Activated CD8-positive, alpha-beta memory T cell treated with anti-CD3 and anti-CD28 coated beads, Interleukin-2, amount 50 U/mL, for 1 hour (primary cell): ENCODE data around the gene IMPDH2.
"Not testable (repeated sequence)": the region's sequence is repeated elsewhere in the genome, so short reads cannot be mapped to it uniquely, and the experiment has no call there.

Experiments used
- DNase-seq: peaks from one replicate; pipeline ENCODE4 v3.0.0-alpha.2; 2020; ENCODE audit errors: extremely low read depth

The IMPDH2 gene

GRCh38 chr3:49021813-49022687 is 7.1 kb downstream of the IMPDH2 start, which contains the start of gene NDUFAF3:
NDUFAF3 (plus strand) TSS chr3:49022121; CDS start chr3:49022145, 24 bp downstream.
- peak; percentile 64 for DNase-seq

DNA sequence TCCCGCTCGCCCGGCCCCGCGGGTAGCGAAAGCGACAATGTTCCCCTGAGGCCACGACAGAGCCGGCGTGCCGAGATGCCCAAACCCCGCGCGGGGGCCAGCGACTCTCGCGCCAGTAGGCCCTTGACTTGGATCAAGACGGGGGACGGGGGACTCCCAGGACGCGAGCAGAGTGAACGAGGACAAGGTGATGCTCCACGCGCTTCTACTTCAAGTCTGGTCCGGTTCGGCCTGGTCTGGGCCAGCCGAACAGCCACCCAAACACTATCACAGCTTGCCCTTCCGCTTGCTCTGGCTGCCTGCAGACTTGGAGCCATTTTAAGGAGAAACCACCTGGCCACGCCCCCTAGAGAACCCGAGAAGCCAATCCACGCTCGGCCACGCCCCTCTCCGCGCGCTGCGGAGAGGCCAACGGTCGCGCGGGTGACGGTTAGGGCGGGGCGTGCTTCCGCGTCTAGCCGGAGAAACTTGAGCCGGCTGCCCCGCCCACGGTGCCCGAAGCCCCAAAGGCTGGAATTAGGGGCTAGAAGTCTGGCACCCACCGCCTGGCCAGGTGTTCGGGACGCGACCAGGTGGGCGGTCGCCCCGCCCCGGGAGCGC is 7.9 kb downstream of the IMPDH2 start:
- peak; percentile 97 for DNase-seq

DNA sequence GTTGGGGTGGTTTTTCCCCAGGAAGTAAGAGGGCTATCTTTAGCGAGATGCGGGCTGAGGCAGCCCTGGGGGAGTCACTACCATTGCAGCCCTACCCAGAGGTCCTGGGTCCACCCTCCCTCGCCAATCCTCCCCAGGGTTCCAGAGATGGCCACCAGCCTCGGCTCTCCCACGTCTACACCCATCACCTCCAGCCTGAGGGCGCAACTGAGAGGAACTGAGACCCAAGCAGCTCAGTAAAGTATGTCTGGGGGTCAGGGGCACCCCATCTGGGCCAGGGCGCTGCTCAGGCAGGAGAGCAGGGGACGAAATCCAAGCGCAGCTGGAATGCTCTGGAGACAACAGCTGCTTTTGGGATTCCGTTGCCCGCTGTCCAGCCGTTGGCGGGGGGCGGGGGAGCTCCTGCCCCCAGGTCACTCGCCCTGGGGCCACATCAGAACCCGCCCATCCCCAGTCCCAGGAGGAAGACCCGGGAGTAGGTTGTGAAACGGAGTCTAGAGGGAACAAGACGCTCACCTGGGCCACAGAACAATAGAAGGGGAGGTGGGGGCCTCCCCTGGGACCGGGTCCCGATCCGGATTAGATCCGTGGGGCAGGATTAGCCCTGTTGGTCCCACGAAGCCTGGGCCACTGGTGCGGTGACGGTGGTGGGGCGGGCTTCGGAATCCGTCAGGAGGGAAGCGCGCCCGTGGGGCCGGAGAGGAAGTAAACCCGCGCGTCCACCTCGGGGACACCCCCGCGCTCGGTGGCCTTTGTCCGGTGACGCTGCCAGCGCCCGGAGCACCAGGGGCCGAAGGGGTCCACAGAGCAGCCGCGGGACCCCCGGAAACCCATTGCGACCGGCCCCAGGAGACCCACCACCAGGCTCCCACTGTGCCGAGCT is 8.6 kb downstream of the IMPDH2 start:
- DNase-seq = no peak

DNA sequence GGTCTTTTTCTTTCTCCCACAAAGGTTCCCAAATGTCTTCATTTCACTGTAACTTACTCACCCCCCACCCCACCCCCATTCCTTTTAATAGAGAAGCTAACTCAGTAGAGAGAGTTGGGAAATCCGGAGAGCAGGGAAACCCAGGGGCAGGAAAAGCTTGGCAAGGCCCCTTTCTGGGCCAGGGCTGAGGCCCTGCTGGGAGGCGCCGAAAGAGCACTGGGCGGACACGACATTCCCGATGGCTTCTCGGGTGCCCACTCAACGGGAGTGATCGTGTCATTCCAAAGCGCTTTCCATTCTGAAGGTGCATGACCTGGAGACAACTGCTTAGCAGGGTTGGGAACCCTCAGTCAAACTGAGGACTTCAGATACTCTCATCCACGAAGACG is 9.3 kb downstream of the IMPDH2 start:
- DNase-seq = no peak

- DNase-seq = no peak
These were observed 10.5 kb downstream of the IMPDH2 start for GRCh38 chr3:49018707-49019006.

- no peak for DNase-seq
These were observed 11.1 kb downstream of the IMPDH2 start, which contains the start of gene DALRD3 for GRCh38 chr3:49017971-49018706. DALRD3 (minus strand) TSS chr3:49018580; CDS start chr3:49018564, 16 bp downstream.

DNA sequence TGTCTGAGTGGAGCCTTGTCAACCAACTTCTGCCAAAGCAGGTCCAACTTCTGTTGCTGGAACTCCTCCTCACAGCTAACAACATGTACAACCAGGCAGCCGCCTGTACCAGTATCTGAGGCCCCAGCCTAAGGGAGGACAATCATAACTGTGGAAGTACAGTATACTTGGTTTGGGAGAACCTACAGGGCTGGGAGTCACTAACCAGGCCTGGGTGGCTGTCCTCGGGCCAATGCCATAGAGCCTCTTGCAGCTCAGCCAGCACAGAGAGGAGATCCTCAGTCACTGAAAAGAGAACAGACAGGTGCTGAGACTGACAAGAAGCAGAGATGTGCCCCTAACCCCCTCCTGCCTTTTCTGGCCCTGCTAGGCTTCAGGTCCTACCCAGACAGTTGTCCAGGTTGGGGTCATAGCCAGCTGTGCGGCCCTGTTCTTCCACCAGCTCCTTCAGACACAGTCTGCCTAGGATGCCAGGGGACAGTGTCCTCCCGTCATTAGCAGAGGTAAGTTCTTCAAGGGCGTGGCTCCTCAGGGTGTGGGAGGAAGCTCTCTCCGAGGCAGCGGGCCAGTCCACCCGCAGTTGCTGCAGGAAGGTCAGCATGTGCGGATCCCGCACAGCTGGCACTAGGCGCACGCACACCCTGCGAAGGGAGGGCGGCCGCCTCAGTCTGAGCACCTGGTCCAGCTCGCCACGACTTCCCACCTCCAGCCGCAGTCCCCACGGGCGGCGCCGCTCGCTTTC is 11.8 kb downstream of the IMPDH2 start:
- no peak for DNase-seq

GRCh38 chr3:49016414-49017228 is 12.6 kb downstream of the IMPDH2 start:
- DNase-seq = no peak

GRCh38 chr3:49015765-49016164 is 13.4 kb downstream of the IMPDH2 start:
- no peak for DNase-seq

- no peak for DNase-seq
These were observed 14.1 kb downstream of the IMPDH2 start for GRCh38 chr3:49015072-49015471.

DNA sequence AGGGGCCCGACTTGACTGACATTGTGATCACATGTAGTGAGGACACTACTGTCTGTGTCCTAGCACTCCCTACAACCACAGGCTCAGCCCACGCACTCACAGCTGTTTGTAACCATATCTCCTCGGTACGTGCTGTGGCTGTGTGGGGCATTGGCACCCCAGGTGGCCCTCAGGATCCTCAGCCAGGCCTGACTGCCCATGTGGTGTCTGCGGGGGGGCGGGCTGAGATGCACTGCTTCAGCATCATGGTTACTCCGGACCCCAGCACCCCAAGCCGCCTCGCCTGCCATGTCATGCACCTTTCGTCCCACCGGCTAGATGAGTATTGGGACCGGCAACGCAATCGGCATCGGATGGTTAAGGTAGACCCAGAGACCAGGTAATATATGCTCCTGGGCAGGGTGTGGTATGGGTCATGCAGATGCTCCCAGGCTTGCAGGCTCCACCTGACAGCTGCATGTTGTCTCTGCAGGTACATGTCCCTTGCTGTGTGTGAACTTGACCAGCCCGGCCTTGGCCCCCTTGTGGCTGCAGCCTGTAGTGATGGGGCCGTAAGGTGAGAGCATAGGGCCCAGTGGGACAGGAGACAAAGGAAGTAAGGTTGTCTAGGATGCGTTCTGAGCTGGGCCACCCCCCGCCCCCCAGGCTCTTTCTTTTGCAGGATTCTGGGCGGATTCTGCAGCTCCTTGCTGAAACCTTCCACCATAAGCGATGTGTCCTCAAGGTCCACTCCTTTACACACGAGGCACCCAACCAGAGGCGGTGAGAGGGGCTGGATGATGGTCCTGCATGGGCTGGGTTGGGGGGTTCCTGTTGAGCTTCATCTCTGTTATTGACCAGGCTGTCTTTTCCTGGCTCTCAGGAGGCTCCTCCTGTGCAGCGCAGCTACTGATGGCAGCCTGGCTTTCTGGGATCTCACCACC is 15.2 kb downstream of the IMPDH2 start:
- no peak for DNase-seq

DNA sequence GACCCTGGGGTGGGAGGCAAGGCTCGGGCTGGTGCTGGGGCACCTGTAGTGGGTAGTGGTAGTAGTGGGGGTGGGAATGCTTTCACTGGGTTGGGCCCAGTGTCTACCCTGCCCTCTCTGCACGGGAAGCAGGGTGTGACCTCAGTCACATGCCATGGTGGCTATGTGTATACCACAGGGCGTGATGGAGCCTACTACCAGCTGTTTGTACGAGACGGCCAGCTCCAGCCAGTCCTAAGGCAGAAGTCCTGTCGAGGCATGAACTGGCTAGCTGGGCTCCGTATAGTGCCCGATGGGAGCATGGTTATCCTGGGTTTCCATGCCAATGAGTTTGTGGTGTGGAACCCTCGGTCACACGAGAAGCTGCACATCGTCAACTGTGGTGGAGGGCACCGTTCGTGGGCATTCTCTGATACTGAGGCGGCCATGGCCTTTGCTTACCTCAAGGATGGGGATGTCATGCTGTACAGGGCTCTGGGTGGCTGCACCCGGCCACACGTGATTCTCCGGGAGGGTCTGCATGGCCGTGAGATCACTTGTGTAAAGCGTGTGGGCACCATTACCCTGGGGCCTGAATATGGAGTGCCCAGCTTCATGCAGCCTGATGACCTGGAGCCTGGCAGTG is 16.0 kb downstream of the IMPDH2 start:
- no peak for DNase-seq

DNA sequence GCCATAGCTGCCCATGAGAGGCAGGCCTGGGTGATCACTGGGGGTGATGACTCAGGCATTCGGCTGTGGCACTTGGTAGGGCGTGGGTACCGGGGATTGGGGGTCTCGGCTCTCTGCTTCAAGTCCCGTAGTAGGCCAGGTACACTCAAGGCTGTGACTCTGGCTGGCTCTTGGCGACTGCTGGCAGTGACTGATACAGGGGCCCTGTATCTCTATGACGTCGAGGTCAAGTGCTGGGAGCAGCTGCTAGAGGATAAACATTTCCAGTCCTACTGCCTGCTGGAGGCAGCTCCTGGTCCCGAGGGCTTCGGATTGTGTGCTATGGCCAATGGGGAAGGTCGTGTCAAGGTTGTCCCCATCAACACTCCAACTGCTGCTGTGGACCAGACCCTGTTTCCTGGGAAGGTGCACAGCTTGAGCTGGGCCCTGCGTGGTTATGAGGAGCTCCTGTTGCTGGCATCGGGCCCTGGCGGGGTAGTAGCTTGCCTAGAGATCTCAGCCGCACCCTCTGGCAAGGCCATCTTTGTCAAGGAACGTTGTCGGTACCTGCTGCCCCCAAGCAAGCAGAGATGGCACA is 16.7 kb downstream of the IMPDH2 start:
- no peak for DNase-seq

GRCh38 chr3:49009396-49009795 is 19.8 kb downstream of the IMPDH2 start:
- no peak for DNase-seq

GRCh38 chr3:49008627-49009026 is 20.6 kb downstream of the IMPDH2 start:
- not testable (repeated sequence) for DNase-seq

GRCh38 chr3:49007771-49008528 is 21.2 kb downstream of the IMPDH2 start:
- DNase-seq = peak; percentile 57

- DNase-seq = peak; percentile 94
These were observed 22.0 kb downstream of the IMPDH2 start, which contains the start of gene WDR6 for GRCh38 chr3:49007068-49007770. WDR6 (plus strand) TSS chr3:49007391; CDS start chr3:49007432, 41 bp downstream.
